ENCODE measurements around the gene TMEM150A.
"Not testable (repeated sequence)": the region's sequence is repeated elsewhere in the genome, so short reads cannot be mapped to it uniquely, and the experiment has no call there.

TMEM150A gene, protein sequence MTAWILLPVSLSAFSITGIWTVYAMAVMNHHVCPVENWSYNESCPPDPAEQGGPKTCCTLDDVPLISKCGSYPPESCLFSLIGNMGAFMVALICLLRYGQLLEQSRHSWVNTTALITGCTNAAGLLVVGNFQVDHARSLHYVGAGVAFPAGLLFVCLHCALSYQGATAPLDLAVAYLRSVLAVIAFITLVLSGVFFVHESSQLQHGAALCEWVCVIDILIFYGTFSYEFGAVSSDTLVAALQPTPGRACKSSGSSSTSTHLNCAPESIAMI

GRCh38 chr2:85602476-85603234 lies at the start of gene TMEM150A:
Gene TMEM150A (minus strand): TSS chr2:85602698. CDS start chr2:85601948, 750 bp downstream.
- peak; percentile 79 for DNase-seq

DNA sequence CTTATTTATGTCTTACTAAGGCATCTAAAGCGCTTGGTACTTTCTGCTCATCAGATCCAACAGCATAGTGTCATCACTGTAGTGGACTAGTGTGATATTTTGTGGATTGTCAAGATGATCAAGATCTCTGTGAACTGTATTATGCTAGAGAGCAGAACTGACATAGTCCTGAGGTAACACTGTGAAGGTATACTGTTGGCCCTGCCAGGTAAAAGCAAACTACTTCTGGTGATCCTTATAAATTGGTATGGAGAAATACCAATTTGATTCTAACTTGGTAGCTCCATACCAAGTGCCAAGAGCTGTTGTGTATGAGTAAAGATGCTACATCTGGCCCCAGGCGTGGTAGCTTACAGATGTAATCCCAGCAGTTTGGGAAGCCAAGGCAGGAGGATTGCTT lies 49.6 kb upstream of the TMEM150A start:
- no peak for DNase-seq

- no peak for DNase-seq
Observed at GRCh38 chr2:85651097-85651496, 48.6 kb upstream of the TMEM150A start.

DNA sequence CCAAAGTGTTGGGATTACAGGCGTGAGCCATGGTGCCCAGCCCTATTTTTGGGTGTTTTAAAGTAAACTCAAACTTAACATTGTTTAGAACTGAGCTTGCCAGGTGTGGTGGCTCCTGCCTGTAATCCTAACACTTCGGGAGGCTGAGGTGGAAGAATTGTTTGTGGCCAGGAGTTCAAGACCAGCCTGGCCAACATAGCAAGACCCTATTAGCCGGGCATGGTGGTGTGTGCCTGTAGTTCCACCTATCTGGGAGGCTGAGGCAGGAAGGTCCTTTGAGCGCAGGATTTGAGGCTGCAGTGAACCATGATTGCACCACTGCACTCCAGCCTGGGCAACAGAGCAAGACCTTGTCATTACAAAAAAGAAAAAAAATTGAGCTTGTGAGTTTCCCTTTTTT lies 48.0 kb upstream of the TMEM150A start:
- no peak for DNase-seq

- no peak for DNase-seq
Observed at GRCh38 chr2:85649201-85650190, 47.0 kb upstream of the TMEM150A start.

DNA sequence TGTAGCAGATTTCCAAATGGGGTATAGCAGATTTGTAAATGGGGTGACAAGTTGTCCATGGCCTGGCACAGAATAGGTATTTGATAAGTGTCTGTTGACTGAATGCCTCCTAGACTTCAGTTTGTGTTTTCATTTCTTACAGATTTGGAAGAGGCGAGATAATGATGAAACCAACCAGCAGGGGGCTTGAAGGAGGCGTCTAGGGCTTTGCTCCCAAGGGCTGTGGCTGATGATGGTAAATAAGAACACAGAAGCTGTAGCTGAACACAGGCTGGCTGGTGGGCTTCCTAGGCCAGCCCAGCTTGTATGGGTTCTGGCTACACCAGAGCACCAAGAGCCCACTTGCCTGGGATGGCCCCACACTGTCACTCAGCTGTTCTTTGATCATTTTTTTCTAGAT lies 46.1 kb upstream of the TMEM150A start:
- no peak for DNase-seq

DNA sequence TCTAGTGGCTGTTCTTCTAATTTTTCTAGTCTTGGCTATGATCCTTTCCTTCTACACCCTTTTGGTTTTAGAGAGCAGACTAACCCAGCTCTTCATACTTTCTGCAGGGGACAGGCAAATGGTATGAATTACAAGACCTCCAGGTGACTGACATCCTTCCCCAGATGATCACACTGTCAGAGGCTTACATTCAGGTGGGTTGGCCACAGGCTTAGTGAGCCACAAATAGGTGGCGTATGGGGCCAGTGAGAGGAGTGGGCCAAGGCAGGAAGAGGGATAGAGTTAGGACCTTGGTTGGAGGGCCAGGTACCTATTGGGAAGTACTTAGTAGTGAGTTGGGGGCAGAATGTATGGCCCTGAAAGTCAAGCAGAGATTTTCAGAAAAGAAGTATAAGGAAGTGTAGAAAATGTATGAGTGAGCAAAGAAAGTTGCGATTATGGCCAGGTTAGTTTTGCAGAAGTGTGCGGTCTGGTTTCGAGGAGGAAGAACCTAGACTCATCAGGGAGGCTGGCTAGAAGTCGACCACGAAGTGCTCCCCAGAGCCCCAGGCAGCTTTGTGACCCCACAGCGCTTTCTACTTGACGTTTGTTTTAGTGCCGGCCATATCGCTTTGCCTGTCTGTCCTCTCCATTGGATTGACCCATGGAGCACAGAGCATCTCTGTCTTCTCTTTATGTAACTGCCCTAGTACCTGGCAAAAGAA lies 45.5 kb upstream of the TMEM150A start:
- DNase-seq = no peak

DNA sequence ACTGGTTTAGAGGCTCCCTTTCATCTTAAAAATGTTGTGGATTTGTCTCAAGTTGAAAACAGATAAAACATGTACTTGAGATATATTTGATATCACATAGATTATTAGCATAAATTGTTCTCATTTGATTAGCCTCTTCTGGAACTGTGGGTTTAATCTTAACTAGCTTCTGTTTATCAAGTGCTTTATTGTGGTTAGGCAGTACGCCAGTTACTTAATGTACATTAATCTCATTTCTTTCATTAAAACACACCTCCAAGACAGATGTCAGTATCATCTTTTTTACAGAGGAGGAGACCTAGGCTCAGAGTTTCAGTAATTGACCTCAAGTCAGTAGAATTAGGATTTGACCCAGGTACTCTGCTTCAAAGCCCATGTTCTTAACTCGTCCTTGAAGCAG lies 43.7 kb upstream of the TMEM150A start:
- DNase-seq = no peak

GRCh38 chr2:85644909-85645308 lies 42.4 kb upstream of the TMEM150A start:
- no peak for DNase-seq

- no peak for DNase-seq
Observed at GRCh38 chr2:85642725-85643124, 40.2 kb upstream of the TMEM150A start.

DNA sequence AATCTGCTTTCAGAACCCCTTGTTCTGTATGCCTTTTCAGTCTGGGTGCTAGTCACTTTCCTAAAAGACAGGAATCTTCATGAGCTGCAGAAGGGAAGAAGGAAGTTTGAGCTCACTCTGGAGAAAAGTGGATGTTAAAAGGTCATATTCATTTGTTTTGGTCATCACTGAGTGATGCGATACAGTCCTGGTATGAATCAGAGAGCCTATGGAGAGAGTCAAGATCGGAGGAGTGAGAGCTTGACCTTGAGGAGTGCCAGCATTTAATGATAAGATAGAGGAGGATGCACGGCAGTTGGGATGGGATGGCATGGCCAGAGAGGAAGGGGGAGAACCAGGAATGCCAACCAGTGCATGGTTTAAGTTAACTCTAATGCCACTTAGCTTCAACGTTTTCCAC lies 33.1 kb upstream of the TMEM150A start:
- DNase-seq = no peak

GRCh38 chr2:85635011-85635410 lies 32.5 kb upstream of the TMEM150A start:
- no peak for DNase-seq

DNA sequence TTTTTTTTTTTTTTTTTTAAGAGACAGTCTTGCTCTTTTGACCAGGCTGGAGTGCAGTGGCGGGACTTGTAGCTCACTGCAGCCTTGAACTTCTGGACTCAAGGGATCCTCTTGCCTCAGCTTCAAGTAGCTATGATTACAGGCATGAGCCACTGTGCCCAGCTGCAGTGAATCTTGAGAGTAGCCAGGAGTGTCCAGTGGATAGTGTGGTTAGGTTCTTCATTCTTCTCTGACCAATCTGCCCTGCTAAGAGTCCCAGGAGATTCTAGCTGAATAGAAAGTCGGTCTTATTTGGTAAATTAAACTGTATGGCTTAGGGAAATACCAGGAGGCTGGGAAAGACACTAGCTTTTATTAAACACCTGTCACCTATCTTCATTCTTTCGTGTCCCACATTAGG lies 28.8 kb upstream of the TMEM150A start:
- DNase-seq = no peak

- DNase-seq = no peak
Observed at GRCh38 chr2:85628658-85629057, 26.2 kb upstream of the TMEM150A start.

DNA sequence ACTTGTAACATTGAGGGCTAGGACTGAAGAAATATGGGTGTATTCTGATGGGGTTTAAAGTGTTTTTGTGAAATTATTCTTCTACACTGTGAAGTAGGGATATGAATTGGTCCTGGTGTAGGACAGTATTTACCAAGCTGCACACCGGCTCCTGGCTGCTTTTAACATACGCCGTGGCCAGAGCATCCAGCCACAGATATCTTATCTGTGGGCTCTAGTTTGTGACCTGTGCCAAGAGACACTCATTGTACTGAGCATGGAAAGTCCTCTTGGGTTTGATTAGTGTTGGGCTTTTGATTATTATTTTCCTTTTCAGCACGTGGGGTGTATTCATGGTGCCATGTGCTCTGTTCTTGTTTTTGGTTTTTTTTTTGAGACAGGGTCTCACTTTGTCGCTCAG lies 21.5 kb upstream of the TMEM150A start:
- no peak for DNase-seq

DNA sequence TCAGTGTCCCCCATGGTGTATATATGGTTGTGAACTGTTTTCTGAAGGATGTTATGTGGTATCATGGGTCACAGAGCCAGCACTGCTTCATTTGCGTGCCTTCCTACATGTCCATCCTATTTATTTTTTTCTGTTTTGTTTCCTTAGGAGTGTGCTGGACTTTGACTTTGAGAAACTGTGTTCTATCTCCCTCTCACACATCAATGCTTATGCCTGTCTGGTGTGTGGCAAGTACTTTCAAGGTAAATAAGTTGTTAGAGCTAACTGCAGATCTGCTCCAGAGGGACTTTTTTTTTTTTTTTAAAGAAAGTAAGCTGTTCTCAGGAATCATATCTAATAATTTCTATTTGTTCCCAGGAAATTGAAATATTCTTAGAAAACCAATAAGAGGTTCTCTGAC lies 18.8 kb upstream of the TMEM150A start:
- no peak for DNase-seq

GRCh38 chr2:85619617-85620016 lies 17.1 kb upstream of the TMEM150A start:
- DNase-seq = no peak

GRCh38 chr2:85617723-85618122 lies 15.2 kb upstream of the TMEM150A start:
- DNase-seq = not testable (repeated sequence)

- DNase-seq = no peak
Observed at GRCh38 chr2:85615413-85615728, 12.9 kb upstream of the TMEM150A start.

- not testable (repeated sequence) for DNase-seq
Observed at GRCh38 chr2:85614757-85615156, 12.3 kb upstream of the TMEM150A start.

DNA sequence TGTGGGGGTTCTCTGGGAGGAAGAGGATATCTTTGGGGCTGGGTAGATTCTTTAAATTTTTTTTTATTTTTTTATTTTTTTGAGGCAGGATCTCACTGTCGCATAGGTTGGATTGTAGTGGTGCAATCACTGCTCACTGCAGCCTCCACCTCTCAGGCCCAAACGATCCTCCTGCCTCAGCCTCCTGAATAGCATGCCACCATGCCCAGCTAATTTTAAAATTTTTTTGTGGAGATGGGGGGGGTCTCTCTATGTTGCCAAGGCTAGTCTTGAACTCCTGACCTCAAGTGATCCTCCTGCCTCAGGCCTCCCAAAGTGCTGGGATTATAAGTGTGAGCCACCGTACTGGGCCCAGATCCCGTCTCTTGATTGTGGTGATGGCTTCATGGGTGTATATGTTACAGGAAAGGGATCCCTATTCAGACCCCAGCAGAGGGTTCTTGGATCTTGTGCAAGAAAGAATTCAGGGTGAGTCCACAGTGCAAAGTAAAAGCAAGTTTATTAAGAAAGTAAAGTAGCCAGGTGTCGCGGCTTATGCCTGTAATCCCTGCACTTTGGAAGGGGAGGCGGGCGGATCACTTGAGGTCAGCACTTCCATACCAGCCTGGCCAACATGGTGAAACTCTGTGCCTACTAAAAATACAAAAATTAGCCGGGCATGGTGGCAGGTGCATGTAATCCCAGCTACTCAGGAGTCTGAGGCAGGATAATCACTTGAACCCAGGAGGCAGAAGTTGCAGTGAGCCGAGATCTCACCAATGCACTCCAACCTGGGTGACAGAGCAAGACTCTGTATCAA lies 11.4 kb upstream of the TMEM150A start:
- no peak for DNase-seq
